Endothelial cell of umbilical vein (primary cell): Measurements from ENCODE around the gene NEK4. TPM values are rescaled to one million over a fixed set of nuclear protein-coding genes. Genes with fewer than 3 reads are reported as not detected.

ENCODE experiments used
- BruUV-seq: library from RNA; stranded (reverse); fragments of 400-500 nt; replicated peaks from 2 replicates; lab custom pipeline; 2021; lab: Mats Ljungman, UMichigan
- CTCF ChIA-PET: fragments of 300-600, 350-600 bp; sonication (Branson Sonifier 250); formaldehyde crosslinking; loops from one replicate; lab custom pipeline; 2021; ENCODE audit warnings: antibody characterized with exemption, inconsistent platforms; lab: Charles Lee
- POLR2A ChIA-PET: fragments of 300-600, 350-600 bp; sonication (Branson Sonifier 250); formaldehyde crosslinking; loops from one replicate; lab custom pipeline; 2021; ENCODE audit warnings: antibody characterized with exemption, inconsistent platforms; lab: Charles Lee
- DNase-seq: peaks from one replicate; pipeline ENCODE4 v3.0.0-alpha.2; 2011; ENCODE audit warnings: low read depth, low spot score
- FAIRE-seq: peaks from 2 replicates; lab custom pipeline; 2011; peaks lifted over from hg19 to GRCh38; lab: Jason Lieb, UNC
- H2AFZ ChIP-seq: 2 replicates; pipeline ENCODE4 v1.6.0; 2012; ENCODE audit warnings: low read depth, low read length, control low read depth, inconsistent platforms
- H3K27ac ChIP-seq: 2 replicates; pipeline ENCODE4 v1.5.1; 2011; ENCODE audit warnings: low read depth, mild to moderate bottlenecking, control low read depth, low read length, moderate library complexity; ENCODE audit not compliant: insufficient read depth
- H3K27me3 ChIP-seq, 2 experiments: 2 replicates each; pipeline versions ENCODE4 v1.6.0 to v1.6.1; 2011; ENCODE audit warnings: low read length in 2 of 2, mixed read lengths in 1 of 2; ENCODE audit not compliant: control insufficient read depth in 2 of 2, insufficient read depth in 2 of 2
- H3K36me3 ChIP-seq, 2 experiments: 2 replicates in 1 of 2; 3 replicates in 1 of 2; pipeline ENCODE4 v1.5.1; 2011; ENCODE audit warnings: low read length in 2 of 2, mild to moderate bottlenecking in 1 of 2, moderate library complexity in 1 of 2; ENCODE audit not compliant: control insufficient read depth in 2 of 2, insufficient read depth in 2 of 2; ENCODE audit errors: extremely low read depth in 1 of 2
- H3K4me1 ChIP-seq: 3 replicates; pipeline ENCODE4 v1.5.1; 2011; ENCODE audit warnings: mild to moderate bottlenecking, low read length; ENCODE audit not compliant: control insufficient read depth, insufficient read depth; ENCODE audit errors: extremely low read depth
- H3K4me2 ChIP-seq: 2 replicates; pipeline ENCODE4 v1.6.1; 2011; ENCODE audit warnings: low read length, control low read depth, mixed read lengths; ENCODE audit not compliant: insufficient read depth
- H3K4me3 ChIP-seq, 3 experiments: fragments of 200-600 bp in 1 of 3; sonication (generic), shearing (Covaris generic) in 1 of 3; replicated peaks in 1 of 3; 2 replicates each; pipeline ENCODE4 v1.5.1; 2011 to 2016; ENCODE audit warnings: control low read depth in 3 of 3, low read length in 3 of 3, mild to moderate bottlenecking in 2 of 3, inconsistent platforms in 1 of 3, low read depth in 1 of 3, moderate library complexity in 1 of 3; ENCODE audit not compliant: insufficient read depth in 1 of 3
- H3K79me2 ChIP-seq: 2 replicates; pipeline ENCODE4 v1.6.0; 2012; ENCODE audit warnings: low read length, inconsistent platforms; ENCODE audit not compliant: control insufficient read depth, insufficient read depth
- H3K9ac ChIP-seq: replicated peaks from 2 replicates; pipeline ENCODE3; 2011; ENCODE audit warnings: low read length, control low read depth; ENCODE audit not compliant: insufficient read depth; ENCODE audit errors: extremely low read depth
- H3K9me1 ChIP-seq: replicated peaks from 3 replicates; pipeline ENCODE4 v1.6.0; 2011; ENCODE audit warnings: mild to moderate bottlenecking, low read length; ENCODE audit not compliant: control insufficient read depth, insufficient read depth; ENCODE audit errors: extremely low read depth
- H3K9me3 ChIP-seq: replicated peaks from 2 replicates; pipeline ENCODE4 v1.5.1; 2012; ENCODE audit warnings: low read length, inconsistent platforms; ENCODE audit not compliant: control insufficient read depth, insufficient read depth
- H4K20me1 ChIP-seq: replicated peaks from 2 replicates; pipeline ENCODE3; 2011; ENCODE audit warnings: mild to moderate bottlenecking, low read length; ENCODE audit not compliant: control insufficient read depth, insufficient read depth; ENCODE audit errors: extremely low read depth
- EZH2 ChIP-seq: IDR thresholded peaks from 2 replicates; pipeline ENCODE4 v1.6.1; 2012; ENCODE audit warnings: borderline replicate concordance, low read depth, mild to moderate bottlenecking, moderate library complexity, low read length, inconsistent platforms; ENCODE audit not compliant: severe bottlenecking
- FOS ChIP-seq: IDR thresholded peaks from 2 replicates; pipeline ENCODE4 v1.6.1; 2011; ENCODE audit warnings: mild to moderate bottlenecking, low read length, moderate library complexity, borderline replicate concordance; ENCODE audit not compliant: insufficient read depth
- GATA2 ChIP-seq: IDR thresholded peaks from 2 replicates; pipeline ENCODE4 v1.7.0; 2011; ENCODE audit warnings: low read depth, mild to moderate bottlenecking, moderate library complexity, mixed read lengths, low read length; ENCODE audit not compliant: insufficient read length, insufficient read depth
- JUN ChIP-seq: IDR thresholded peaks from 2 replicates; pipeline ENCODE4 v1.6.1; 2011; ENCODE audit warnings: borderline replicate concordance, low read depth; ENCODE audit not compliant: insufficient read length, insufficient read depth
- MAX ChIP-seq: IDR thresholded peaks from 2 replicates; pipeline ENCODE4 v1.6.1; 2011; ENCODE audit not compliant: insufficient read depth, insufficient read length
- MYC ChIP-seq: IDR thresholded peaks from one replicate; pipeline ENCODE4 v1.6.1; 2011; ENCODE audit warnings: mild to moderate bottlenecking, low read depth, low read length
- POLR2AphosphoS5 ChIP-seq: IDR thresholded peaks from 2 replicates; pipeline ENCODE4 v1.6.1; 2012; ENCODE audit warnings: low read depth, mild to moderate bottlenecking, control low read depth, low read length, moderate library complexity; ENCODE audit not compliant: insufficient read depth
- dilution Hi-C: fragments of 300-500 bp; cut with MboI; formaldehyde crosslinking; loops from one replicate; pipeline ENCODE4 v1.15.0; 2019; ENCODE audit warnings: low sequenced_read_pairs; ENCODE audit not compliant: extremely low pct_ligation_motif_present
- intact Hi-C: fragments of 100-400 bp; cut with micrococcal nuclease; formaldehyde crosslinking; loops from one replicate; pipeline ENCODE4 v1.10.0; 2022
- polyA plus RNA-seq, 4 experiments: library from polyadenylated mRNA; depleted of rRNA in 3 of 4; stranded (reverse) in 3 of 4; unstranded in 1 of 4; fragments of >200 nt; gene quantifications; 2 replicates each; pipeline versions ENCODE4 v1.2.1 to v1.2.3, GENCODE V29; 2011 to 2012; ENCODE audit warnings: missing spikeins in 1 of 4
- total RNA-seq: library from RNA; stranded (reverse); gene quantifications from 2 replicates; pipeline ENCODE4 v1.2.3, GENCODE V29; 2021

NEK4 gene
- total and polyA plus RNA-seq, 2 donors (not counting 3 experiments of a cell fraction or from before 2014, with no cell fraction given), result 4.4 to 20.8 TPM

DNA sequence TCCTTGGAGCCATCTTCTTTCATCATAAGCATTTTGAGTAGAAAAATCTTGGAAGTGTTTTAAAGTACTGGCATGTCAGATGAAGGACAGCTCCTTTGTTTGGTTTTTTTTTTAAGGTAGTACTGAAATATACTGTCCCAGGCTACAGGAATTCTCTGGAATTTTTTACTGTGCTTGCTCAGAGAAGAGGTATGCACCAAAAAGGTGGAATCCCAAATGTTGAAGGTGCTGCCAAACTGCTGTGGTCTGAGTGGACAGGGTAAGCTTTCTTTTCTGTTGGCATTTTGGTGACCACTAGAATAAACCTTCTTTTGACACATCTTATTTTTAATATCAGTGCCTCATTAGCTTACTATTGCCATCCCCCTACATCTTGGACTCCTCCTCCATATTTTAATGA is 77.7 kb downstream of the NEK4 start:
- BruUV-seq, result no TSS peak
- CTCF ChIA-PET, result interaction anchor here (1.3 kb wide), 1 partner anchor 12 kb away, joined by 3 read pairs; the partner anchor contains the start of genes GLT8D1 and SPCS1
- dilution Hi-C loops (no loop called here), intact Hi-C loops (no loop called here)
- POLR2A ChIA-PET, result no interaction called here
- Histone ChIP-seq H3K9me3 (no peaks in the 10 kb centered on the region), H3K4me2 (no peak overlapping the region), H2AFZ (no peak overlapping the region), H3K27ac (no peak overlapping the region), H3K4me1 (no peaks in the 10 kb centered on the region), H3K27me3 (no peaks in the 10 kb centered on the region), H4K20me1 (peaks cover 2% of the 10 kb centered on the region), H3K79me2 (peaks cover 33% of the 10 kb centered on the region), H3K9me1 (no peaks in the 10 kb centered on the region), H3K4me3 (no peak overlapping the region), H3K9ac (no peak overlapping the region), H3K36me3 (peaks cover 50 to 68% of the 10 kb centered on the region in 2 experiments)
- no peak for DNase-seq
- FAIRE-seq, result no peak
- TF ChIP-seq JUN (no peak), POLR2AphosphoS5 (no peak), FOS (no peak)

GRCh38 chr3:52690560-52690959 is 80.2 kb downstream of the NEK4 start:
- H3K9ac ChIP-seq, result no peak overlapping the region
- peaks cover 2% of the 10 kb centered on the region for H4K20me1 ChIP-seq
- no TSS peak for BruUV-seq
- TF ChIP-seq EZH2 (no peak), GATA2 (no peak), MAX (no peak), MYC (no peak)
- H3K27ac ChIP-seq, result no peak overlapping the region
- dilution Hi-C loops, result no loop called here
- H3K9me3 ChIP-seq, result no peaks in the 10 kb centered on the region
- POLR2A ChIA-PET, result no interaction called here
- intact Hi-C loops, result no loop called here
- H3K27me3 ChIP-seq, result no peaks in the 10 kb centered on the region
- no peak overlapping the region for H3K4me2 ChIP-seq
- no peaks in the 10 kb centered on the region for H3K9me1 ChIP-seq
- H3K4me3 ChIP-seq, result no peak overlapping the region
- H2AFZ ChIP-seq, result no peak overlapping the region
- DNase-seq (no peak), FAIRE-seq (no peak)
- H3K36me3 ChIP-seq, result peaks cover 48 to 58% of the 10 kb centered on the region in 2 experiments
- H3K79me2 ChIP-seq, result peaks cover 52% of the 10 kb centered on the region
- peaks cover 11% of the 10 kb centered on the region for H3K4me1 ChIP-seq
- CTCF ChIA-PET, result no interaction called here
